ENCODE data around the gene PTH2R.

DNA sequence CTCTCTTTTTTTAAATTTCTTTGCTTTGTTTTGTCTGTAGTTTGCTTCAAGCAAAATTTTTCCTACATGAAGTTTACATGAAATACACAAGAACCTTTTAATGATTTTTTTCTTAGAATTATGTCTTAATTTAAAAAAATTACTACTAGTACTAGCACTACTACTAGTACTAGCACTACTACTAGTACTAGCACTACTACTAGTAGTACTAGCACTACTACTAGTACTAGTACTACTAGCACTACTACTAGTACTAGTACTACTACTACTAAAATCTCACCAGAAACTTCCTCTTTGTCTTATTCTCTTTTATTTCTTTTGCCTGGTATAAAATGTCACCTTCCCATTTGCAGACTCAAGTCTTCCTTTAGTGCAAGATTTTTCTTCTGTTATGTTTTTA lies 71.1 kb downstream of the PTH2R start:
- no peak for TF ChIP-seq EP300 (IDR thresholded peaks at IDR 0.05)
- TF ChIP-seq, protein P1, sequence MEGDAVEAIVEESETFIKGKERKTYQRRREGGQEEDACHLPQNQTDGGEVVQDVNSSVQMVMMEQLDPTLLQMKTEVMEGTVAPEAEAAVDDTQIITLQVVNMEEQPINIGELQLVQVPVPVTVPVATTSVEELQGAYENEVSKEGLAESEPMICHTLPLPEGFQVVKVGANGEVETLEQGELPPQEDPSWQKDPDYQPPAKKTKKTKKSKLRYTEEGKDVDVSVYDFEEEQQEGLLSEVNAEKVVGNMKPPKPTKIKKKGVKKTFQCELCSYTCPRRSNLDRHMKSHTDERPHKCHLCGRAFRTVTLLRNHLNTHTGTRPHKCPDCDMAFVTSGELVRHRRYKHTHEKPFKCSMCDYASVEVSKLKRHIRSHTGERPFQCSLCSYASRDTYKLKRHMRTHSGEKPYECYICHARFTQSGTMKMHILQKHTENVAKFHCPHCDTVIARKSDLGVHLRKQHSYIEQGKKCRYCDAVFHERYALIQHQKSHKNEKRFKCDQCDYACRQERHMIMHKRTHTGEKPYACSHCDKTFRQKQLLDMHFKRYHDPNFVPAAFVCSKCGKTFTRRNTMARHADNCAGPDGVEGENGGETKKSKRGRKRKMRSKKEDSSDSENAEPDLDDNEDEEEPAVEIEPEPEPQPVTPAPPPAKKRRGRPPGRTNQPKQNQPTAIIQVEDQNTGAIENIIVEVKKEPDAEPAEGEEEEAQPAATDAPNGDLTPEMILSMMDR (IDR thresholded peaks at IDR 0.05): no peak

Data from tibial nerve (tissue), 4 donors.